ENCODE measurements around the gene SCP2.

Gene SCP2

DNA sequence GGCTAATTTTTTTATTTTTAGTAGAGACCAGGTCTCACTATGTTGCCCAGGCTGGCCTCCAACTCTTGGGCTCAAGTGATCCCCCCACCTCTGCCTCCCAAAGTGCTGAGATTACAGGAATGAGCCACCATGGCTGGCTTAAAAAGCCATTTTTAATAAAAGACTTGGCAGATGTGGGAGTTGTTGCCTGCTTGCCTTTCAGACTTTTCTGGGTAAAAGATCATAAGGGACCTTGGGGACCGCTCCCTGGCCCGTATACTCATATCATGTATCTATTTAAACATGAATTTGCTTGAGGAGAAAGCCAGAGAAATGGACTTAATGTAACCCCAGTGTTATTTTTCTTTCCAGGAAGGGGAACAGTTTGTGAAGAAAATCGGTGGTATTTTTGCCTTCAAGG is 111.5 kb downstream of the SCP2 start (continued):
- TF ChIP-seq TCF7L2 (IDR thresholded peaks at IDR 0.05; ENCODE audit: borderline replicate concordance, low read depth, low read length) (no peak), ZBTB17 (tag by site-specific recombination; IDR thresholded peaks at IDR 0.05) (no peak), ZNF112 (tag by site-specific recombination; IDR thresholded peaks at IDR 0.05) (no peak)
- TF ChIP-seq, protein P1, sequence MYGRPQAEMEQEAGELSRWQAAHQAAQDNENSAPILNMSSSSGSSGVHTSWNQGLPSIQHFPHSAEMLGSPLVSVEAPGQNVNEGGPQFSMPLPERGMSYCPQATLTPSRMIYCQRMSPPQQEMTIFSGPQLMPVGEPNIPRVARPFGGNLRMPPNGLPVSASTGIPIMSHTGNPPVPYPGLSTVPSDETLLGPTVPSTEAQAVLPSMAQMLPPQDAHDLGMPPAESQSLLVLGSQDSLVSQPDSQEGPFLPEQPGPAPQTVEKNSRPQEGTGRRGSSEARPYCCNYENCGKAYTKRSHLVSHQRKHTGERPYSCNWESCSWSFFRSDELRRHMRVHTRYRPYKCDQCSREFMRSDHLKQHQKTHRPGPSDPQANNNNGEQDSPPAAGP (tag by site-specific recombination; IDR thresholded peaks at IDR 0.05): no peak

DNA sequence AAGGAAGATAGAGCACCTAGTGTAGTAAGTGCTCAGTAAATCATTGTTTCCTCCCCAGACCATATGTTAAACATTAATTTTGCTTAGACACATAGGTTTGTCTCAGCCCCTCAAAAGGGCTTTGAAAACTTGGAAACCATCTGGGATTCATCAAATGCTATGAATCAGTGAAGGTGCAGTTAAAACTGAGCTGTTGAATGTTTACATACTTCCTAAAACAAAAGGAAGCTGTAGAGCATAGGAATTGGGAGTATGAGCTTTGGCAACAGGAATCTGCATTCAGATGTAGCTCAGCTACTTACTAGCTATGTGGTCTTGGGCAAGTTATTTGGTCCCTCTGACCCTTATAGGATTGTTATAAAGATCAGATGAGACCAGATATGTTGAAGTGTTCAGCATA is 116.2 kb downstream of the SCP2 start:
- no peak for TF ChIP-seq ZNF174 (tag by site-specific recombination; IDR thresholded peaks at IDR 0.05)
- no peak for TF ChIP-seq ZNF530 (tag by site-specific recombination; IDR thresholded peaks at IDR 0.05; ENCODE audit: low read depth)
- peak; percentile 61; the same call in 1 of the 2 replicates for TF ChIP-seq ZNF664 (tag by site-specific recombination; IDR thresholded peaks at IDR 0.05)
- no peak for TF ChIP-seq ZNF16 (tag by site-specific recombination; IDR thresholded peaks at IDR 0.05; ENCODE audit: low read depth)
- no peak for TF ChIP-seq ZNF175 (tag by site-specific recombination; IDR thresholded peaks at IDR 0.05)
- TF ChIP-seq ZXDB (tag by site-specific recombination; IDR thresholded peaks at IDR 0.05): no peak
- Histone ChIP-seq H3K4me3 (ENCODE audit: low read depth, low read length) (no peak overlapping the region), H3K27ac (ENCODE audit: extremely low read depth, low read depth, low read length) (no peak overlapping the region), H3K4me1 (ENCODE audit: control insufficient read depth, insufficient read depth, low read length) (peaks cover 5% of the 10 kb centered on the region; the same call in 1 of the 2 replicates), H3K36me3 (ENCODE audit: control insufficient read depth in 2 of 2, insufficient read depth in 1 of 2, low read length in 2 of 2) (peaks cover 0 to 21% of the 10 kb centered on the region in 2 experiments; a peak in 1 of 3 replicates), H3K9me3 (ENCODE audit: control insufficient read depth, insufficient read depth, low read depth, low read length) (no peaks in the 10 kb centered on the region)
- POLR2A ChIA-PET: no interaction called here
- CTCF ChIA-PET: interaction anchor here (1.0 kb wide), 1 partner anchor 139 kb away, joined by 3 read pairs; no protein-coding TSS in a partner anchor

DNA sequence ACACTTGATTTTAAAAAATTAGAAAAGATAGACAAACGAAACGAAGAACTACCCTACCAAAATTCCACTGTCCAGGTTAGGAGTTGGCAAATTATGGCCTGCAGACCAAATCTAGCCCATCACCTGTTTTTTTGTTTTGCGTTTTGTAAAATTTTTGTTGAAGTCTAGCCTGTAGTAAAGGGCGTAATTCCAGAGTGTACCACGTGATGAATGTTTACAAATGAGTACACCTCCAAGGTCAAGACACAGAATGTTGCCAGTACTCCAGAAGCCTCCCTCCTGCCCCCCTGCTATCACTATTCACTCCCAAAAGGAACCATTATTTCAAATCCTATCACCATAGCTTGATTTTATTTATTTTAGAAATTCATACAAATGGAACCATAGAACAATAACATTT is 117.8 kb downstream of the SCP2 start:
- Histone ChIP-seq H3K4me1 (ENCODE audit: control insufficient read depth, insufficient read depth, low read length) (peaks cover 5% of the 10 kb centered on the region; the same call in 1 of the 2 replicates), H3K9me3 (ENCODE audit: control insufficient read depth, insufficient read depth, low read depth, low read length) (no peaks in the 10 kb centered on the region), H3K36me3 (ENCODE audit: control insufficient read depth in 2 of 2, insufficient read depth in 1 of 2, low read length in 2 of 2) (peaks cover 0 to 12% of the 10 kb centered on the region in 2 experiments; a peak in 1 of 3 replicates), H3K4me3 (ENCODE audit: low read depth, low read length) (no peak overlapping the region), H3K27ac (ENCODE audit: extremely low read depth, low read depth, low read length) (no peak overlapping the region)
- ChIA-PET POLR2A (no interaction called here), CTCF (interaction anchor here (0.7 kb wide), 1 partner anchor 229 kb away, joined by 3 read pairs; no protein-coding TSS in a partner anchor)
- TF ChIP-seq OVOL3 (tag by site-specific recombination; IDR thresholded peaks at IDR 0.05) (no peak), ZNF670 (tag by site-specific recombination; IDR thresholded peaks at IDR 0.05; ENCODE audit: low read depth) (no peak), ZNF324 (tag by site-specific recombination; IDR thresholded peaks at IDR 0.05) (no peak), KLF7 (tag by site-specific recombination; IDR thresholded peaks at IDR 0.05; ENCODE audit: borderline replicate concordance) (no peak), REPIN1 (tag by site-specific recombination; IDR thresholded peaks at IDR 0.05; ENCODE audit: low read depth) (no peak), EGR2 (tag by site-specific recombination; IDR thresholded peaks at IDR 0.05; ENCODE audit: low read depth) (no peak)
- TF ChIP-seq, protein P2, sequence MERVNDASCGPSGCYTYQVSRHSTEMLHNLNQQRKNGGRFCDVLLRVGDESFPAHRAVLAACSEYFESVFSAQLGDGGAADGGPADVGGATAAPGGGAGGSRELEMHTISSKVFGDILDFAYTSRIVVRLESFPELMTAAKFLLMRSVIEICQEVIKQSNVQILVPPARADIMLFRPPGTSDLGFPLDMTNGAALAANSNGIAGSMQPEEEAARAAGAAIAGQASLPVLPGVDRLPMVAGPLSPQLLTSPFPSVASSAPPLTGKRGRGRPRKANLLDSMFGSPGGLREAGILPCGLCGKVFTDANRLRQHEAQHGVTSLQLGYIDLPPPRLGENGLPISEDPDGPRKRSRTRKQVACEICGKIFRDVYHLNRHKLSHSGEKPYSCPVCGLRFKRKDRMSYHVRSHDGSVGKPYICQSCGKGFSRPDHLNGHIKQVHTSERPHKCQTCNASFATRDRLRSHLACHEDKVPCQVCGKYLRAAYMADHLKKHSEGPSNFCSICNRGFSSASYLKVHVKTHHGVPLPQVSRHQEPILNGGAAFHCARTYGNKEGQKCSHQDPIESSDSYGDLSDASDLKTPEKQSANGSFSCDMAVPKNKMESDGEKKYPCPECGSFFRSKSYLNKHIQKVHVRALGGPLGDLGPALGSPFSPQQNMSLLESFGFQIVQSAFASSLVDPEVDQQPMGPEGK (tag by site-specific recombination; IDR thresholded peaks at IDR 0.05): no peak
- TF ChIP-seq, protein P3, sequence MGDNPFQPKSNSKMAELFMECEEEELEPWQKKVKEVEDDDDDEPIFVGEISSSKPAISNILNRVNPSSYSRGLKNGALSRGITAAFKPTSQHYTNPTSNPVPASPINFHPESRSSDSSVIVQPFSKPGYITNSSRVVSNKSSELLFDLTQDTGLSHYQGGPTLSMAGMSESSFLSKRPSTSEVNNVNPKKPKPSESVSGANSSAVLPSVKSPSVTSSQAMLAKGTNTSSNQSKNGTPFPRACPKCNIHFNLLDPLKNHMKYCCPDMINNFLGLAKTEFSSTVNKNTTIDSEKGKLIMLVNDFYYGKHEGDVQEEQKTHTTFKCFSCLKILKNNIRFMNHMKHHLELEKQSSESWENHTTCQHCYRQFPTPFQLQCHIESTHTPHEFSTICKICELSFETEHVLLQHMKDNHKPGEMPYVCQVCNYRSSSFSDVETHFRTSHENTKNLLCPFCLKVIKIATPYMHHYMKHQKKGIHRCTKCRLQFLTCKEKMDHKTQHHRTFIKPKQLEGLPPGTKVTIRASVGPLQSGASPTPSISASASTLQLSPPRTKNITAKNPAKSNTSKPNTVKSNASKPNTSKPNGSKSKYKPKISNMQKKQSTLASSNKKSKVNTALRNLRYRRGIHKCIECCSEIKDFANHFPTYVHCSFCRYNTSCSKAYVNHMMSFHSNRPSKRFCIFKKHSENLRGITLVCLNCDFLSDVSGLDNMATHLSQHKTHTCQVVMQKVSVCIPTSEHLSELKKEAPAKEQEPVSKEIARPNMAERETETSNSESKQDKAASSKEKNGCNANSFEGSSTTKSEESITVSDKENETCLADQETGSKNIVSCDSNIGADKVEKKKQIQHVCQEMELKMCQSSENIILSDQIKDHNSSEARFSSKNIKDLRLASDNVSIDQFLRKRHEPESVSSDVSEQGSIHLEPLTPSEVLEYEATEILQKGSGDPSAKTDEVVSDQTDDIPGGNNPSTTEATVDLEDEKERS (tag by site-specific recombination; IDR thresholded peaks at IDR 0.05): no peak
- TF ChIP-seq, protein P4, sequence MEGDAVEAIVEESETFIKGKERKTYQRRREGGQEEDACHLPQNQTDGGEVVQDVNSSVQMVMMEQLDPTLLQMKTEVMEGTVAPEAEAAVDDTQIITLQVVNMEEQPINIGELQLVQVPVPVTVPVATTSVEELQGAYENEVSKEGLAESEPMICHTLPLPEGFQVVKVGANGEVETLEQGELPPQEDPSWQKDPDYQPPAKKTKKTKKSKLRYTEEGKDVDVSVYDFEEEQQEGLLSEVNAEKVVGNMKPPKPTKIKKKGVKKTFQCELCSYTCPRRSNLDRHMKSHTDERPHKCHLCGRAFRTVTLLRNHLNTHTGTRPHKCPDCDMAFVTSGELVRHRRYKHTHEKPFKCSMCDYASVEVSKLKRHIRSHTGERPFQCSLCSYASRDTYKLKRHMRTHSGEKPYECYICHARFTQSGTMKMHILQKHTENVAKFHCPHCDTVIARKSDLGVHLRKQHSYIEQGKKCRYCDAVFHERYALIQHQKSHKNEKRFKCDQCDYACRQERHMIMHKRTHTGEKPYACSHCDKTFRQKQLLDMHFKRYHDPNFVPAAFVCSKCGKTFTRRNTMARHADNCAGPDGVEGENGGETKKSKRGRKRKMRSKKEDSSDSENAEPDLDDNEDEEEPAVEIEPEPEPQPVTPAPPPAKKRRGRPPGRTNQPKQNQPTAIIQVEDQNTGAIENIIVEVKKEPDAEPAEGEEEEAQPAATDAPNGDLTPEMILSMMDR (tag by site-specific recombination; IDR thresholded peaks at IDR 0.05): no peak
